Right lobe of liver (tissue), 4 donors: ENCODE measurements around the gene NETO1.

ENCODE experiments used
- CTCF ChIP-seq, 4 donors: fragments of 200-600 bp in 3 of 4; fragments of 450-650 bp in 1 of 4; IDR thresholded peaks; one replicate each; pipeline versions ENCODE4 v1.5.1 to v1.8.0; 2016 to 2022; ENCODE audit warnings: antibody characterized with exemption in 4 of 4, mild to moderate bottlenecking in 2 of 4
- POLR2A ChIP-seq: fragments of 450-650 bp; IDR thresholded peaks from one replicate; pipeline ENCODE4 v1.6.1; 2017; ENCODE audit warnings: antibody characterized with exemption, mild to moderate bottlenecking
- donor health status: DM: no; HTN: no; CAD: no.
- donor health status: DM: no; HTN: no; CAD: no.
- donor health status: DM: no; HTN: yes; CAD: no.

GRCh38 chr18:72822202-72822601 lies 45.6 kb downstream of the NETO1 start:
- no peak for TF ChIP-seq CTCF (IDR thresholded peaks at IDR 0.05)
- TF ChIP-seq POLR2A: no peak
